GM21390 (cell line): ENCODE data around the gene NRN1.

Experiments used
- ATAC-seq: cut with Tn5 transposase; IDR thresholded peaks from one replicate; pipeline ENCODE4 v1.9.1; 2021; ENCODE audit not compliant: unreplicated experiment

Gene NRN1

GRCh38 chr6:6002848-6003620 lies 3.7 kb downstream of the NRN1 start:
- ATAC-seq, result no peak

- no peak for ATAC-seq
Measured at GRCh38 chr6:6002005-6002847, 4.5 kb downstream of the NRN1 start.

DNA sequence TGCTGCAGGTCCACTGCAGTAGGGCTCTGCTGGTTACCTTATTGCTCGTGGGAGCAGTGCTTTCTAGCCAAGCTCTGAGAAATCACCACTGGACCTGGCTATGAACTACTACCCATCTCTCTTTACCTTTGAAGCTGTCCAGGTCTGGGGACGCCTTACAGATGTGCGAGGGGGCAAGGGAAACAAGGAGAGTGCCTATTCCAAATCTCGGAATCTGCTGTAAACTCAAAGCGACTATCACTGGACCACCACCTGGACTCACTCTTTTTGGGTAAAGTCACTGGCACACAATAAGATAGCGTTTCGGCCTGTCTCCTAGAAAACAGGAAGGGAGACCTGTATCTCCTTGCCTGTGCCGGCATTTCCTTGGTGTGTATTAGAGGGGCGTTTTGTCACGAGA lies 5.3 kb downstream of the NRN1 start:
- ATAC-seq, result no peak

DNA sequence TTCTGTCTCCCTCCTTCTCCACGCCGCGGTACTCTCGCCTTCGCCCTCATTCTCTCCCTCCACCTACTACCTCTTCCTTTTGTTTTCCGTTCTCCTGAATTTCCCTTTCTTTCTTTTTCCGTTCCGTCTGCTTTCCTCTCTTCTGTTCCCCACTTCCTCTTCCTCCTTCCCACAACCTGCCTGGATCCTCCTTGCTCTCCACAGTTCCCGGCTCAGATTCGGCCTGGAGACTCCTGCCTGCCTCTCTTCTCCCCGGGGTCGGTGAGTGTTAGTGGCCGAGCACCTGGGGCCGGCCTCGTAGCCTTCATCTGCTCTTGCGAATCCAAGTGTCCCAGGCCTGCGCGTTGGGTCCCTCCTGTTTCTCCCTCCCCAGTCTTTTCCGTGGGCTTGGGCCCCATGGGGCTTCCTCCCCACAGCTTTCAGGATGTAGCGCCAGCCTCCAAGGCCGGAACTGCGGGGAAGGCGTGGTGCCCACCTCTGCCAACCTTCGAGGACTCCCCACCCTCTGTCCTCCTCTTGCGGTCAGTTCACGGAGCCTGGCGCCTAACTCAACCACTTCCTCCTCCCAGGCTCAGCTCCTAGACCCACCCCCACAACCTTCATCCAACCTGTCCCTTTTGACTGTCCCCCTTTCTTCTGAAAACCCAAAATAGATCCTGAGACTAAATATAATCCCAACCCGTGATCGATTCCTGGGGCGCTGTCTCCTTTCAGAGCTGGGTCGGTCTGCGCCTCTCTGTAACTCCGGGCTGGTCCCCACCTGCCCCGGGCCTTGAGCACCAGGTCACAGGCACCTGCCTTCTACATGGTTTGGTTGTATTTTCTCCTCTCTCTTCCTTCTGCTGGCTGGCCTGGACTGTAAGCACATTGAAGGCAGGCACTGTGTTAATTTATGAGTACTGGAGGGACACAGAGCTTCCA lies 6.8 kb downstream of the NRN1 start:
- no peak for ATAC-seq

DNA sequence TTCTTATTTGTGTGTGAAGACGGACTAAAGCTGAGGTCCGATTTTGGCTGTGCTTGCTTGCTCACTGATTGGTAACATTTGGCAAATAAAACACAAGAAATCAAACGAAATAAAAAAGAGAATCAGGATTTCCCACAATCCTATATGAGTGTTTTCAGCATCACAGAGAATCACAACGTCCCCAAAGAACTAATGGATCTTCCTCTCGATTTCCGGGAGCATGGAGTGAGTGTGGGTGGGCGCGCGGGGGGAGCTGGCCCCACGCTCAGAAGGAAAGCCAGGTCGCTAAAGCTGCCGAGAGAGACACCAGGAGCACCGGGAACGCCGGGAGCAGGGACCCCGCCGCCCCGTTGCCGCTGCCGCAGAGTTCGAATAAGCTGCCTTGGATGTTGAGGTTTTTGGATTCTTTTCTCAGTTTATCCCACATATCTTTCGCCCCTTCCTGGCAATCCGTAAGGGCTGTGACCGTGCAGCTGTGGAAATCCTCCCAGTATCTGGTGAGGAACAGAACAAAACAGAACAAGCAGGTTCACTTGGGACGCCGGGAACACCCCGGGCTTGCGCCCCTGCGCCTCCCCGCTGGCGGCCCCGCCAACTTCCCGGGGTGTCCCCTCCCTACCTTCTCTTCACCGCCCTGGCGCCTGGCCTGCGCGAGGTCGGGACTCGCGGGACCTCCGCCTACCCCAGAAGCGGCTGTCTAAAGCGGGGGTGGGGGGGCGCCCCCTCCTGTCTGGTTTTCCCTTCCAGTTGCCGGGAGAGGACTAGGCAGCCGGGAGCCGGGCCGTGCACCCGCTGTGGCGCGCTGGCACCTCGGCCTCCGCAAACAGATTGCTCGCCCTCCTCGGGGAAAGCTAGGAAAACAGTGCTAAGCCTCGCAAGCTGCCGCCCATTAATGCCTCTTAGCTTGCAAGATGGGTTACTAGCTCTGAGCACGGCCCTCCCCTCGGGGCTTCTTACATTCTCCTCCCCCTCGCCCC lies 7.7 kb downstream of the NRN1 start:
- ATAC-seq, result no peak

GRCh38 chr6:5998236-5998635 lies 8.5 kb downstream of the NRN1 start:
- no peak for ATAC-seq

DNA sequence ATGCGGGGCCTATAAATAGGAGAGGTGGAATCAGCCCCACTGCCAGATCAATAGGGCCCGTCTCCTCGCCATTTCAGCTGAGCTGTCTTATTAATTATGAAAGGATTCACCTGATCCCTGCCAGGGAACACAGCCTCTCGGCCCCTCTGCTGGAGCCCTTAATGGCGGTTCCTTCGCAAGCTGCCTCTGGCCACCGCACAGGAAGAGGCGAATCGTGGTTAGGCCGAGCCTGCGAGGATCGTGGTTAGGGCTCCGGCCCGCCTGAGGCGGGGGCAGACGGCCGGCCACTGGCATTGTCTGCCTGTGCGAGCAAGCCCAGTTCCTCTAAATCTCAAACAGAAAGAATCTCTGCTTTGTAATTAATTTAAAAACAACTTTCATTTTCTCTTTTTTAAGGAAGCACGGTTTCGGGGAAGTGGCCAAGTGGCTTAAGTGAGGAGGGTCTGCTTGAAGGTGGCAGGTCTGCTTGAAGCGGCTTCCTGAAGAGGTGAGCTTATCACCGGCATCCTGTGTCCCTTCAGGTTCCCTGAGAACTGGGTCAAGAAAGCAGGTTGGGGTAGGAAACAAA lies 9.2 kb downstream of the NRN1 start:
- ATAC-seq, result no peak

GRCh38 chr6:5996714-5997419 lies 9.9 kb downstream of the NRN1 start:
- ATAC-seq, result no peak

DNA sequence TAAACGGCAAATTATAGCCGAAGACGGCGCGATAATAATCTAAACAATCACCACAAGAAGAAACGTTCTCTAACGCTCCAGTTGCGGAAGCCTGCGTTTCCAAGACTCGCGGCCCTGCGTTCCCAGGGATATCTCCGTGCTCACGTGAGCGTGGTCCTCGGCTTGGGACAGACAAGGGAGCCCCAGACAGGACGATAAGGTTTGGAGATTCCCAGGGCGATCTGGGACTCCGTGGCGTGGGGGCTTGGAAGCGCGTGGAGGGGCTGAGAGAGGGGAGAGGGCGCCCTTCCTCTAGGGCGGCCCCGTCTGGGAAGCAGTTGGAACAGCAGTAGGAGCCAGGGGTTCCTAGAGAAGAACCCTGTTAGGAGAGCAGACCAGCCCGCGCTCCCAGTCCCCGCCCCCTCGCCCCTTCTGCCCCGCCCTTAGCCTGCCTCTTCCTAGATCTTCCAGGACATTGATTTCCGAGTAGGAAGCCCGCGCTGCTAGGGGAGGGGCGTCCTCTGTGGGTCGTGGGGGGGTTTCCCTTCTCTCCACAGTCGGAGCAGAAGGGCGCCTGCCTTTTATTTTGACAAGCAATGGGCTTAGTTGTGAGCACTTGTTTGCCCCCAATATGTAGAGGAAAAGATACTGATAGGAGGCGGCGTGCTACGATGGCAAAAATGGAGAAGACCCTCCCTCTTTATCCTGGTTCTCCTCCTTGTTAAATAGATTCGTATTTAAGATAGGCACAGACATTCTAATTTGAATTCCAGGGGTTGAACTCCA lies 10.6 kb downstream of the NRN1 start:
- no peak for ATAC-seq

- no peak for ATAC-seq
Measured at GRCh38 chr6:5995658-5995948, 11.1 kb downstream of the NRN1 start.

- no peak for ATAC-seq
Measured at GRCh38 chr6:5994999-5995657, 11.6 kb downstream of the NRN1 start.

- no peak for ATAC-seq
Measured at GRCh38 chr6:5994234-5994998, 12.3 kb downstream of the NRN1 start.

GRCh38 chr6:5992551-5993225 lies 14.0 kb downstream of the NRN1 start:
- ATAC-seq, result no peak

DNA sequence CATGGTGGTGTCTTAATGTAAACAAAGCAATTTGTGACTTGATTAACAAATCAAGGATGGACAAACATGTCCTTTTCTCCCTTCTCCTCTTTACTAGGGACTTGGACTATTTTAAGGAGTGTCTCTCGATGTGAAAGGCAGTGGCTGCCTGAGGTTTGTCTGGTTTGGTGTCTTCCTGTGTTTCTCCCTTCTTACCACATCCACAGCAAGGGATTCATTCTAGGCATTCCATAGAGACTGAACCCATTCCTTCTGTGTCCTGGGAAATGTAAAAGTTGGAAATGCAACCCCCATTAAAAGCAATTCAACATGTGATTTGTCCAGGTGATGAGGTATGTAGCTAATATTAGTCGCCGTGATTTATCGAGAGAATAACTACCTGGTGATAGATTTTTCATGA lies 15.9 kb downstream of the NRN1 start:
- no peak for ATAC-seq

GRCh38 chr6:5989141-5989723 lies 17.5 kb downstream of the NRN1 start:
- no peak for ATAC-seq

- no peak for ATAC-seq
Measured at GRCh38 chr6:5986861-5987260, 19.9 kb downstream of the NRN1 start.
